SK-N-SH treated with all-trans-retinoic acid at 6 μM for 48 hours (cell line): ENCODE data around the gene CD4.

ENCODE experiments used
- CREB5 ChIP-seq: fragments of 250-450 bp; sonication (Bioruptor Pico); IDR thresholded peaks from 2 replicates; pipeline ENCODE4 v1.5.1; 2020; ENCODE audit warnings: low read depth, mild to moderate bottlenecking, moderate library complexity
- GLIS3 ChIP-seq: fragments of 250-450 bp; sonication (Bioruptor Pico); IDR thresholded peaks from 2 replicates; pipeline ENCODE4 v1.5.0; 2020; ENCODE audit warnings: mild to moderate bottlenecking, moderate library complexity
- ISL1 ChIP-seq: fragments of 250-450 bp; sonication (Bioruptor Pico); IDR thresholded peaks from 2 replicates; pipeline ENCODE4 v2.1.2; 2022; ENCODE audit warnings: mild to moderate bottlenecking, moderate library complexity
- PATZ1 ChIP-seq: fragments of 250-450 bp; sonication (Bioruptor Pico); IDR thresholded peaks from 2 replicates; pipeline ENCODE4 v1.8.0; 2020; ENCODE audit warnings: mild to moderate bottlenecking, moderate library complexity, borderline replicate concordance
- RARB ChIP-seq: fragments of 250-450 bp; sonication (Bioruptor Pico); IDR thresholded peaks from 2 replicates; pipeline ENCODE4 v1.8.0; 2021; ENCODE audit warnings: mild to moderate bottlenecking, moderate library complexity
- TCF4 ChIP-seq: fragments of 250-450 bp; sonication (Bioruptor Pico); IDR thresholded peaks from 2 replicates; pipeline ENCODE4 v1.8.0; 2021; ENCODE audit warnings: mild to moderate bottlenecking, moderate library complexity, borderline replicate concordance
- ZFP3 ChIP-seq: fragments of 250-450 bp; sonication (Bioruptor Pico); IDR thresholded peaks from 2 replicates; pipeline ENCODE4 v1.5.0; 2020; ENCODE audit warnings: mild to moderate bottlenecking, moderate library complexity
- ZFP30 ChIP-seq: fragments of 450-650 bp; formaldehyde crosslinking; IDR thresholded peaks from 2 replicates; pipeline ENCODE4 v1.5.0; 2022; ENCODE audit warnings: mild to moderate bottlenecking, moderate library complexity

GRCh38 chr12:6863586-6864321, 74.4 kb downstream of the CD4 start:
- TF ChIP-seq RARB (CRISPR knock-in tag) (no peak), ZFP30 (no peak), PATZ1 (CRISPR knock-in tag) (no peak), TCF4 (CRISPR knock-in tag) (no peak), ZFP3 (CRISPR knock-in tag) (no peak), CREB5 (no peak), GLIS3 (CRISPR knock-in tag) (no peak), ISL1 (CRISPR knock-in tag) (no peak)
